GM12892 (cell line): ENCODE data around the gene ADCY7.

ENCODE experiments used
- POLR2A ChIP-seq: IDR thresholded peaks from 2 replicates; pipeline ENCODE4 v1.6.1; 2011; ENCODE audit warnings: low read depth, low read length, control low read depth
- POLR2AphosphoS5 ChIP-seq: IDR thresholded peaks from 2 replicates; pipeline ENCODE4 v1.6.1; 2011; ENCODE audit warnings: low read depth, low read length, control low read depth
- TAF1 ChIP-seq: IDR thresholded peaks from 2 replicates; pipeline ENCODE4 v1.6.1; 2011; ENCODE audit warnings: low read depth, mild to moderate bottlenecking, control low read depth, low read length, borderline replicate concordance

DNA sequence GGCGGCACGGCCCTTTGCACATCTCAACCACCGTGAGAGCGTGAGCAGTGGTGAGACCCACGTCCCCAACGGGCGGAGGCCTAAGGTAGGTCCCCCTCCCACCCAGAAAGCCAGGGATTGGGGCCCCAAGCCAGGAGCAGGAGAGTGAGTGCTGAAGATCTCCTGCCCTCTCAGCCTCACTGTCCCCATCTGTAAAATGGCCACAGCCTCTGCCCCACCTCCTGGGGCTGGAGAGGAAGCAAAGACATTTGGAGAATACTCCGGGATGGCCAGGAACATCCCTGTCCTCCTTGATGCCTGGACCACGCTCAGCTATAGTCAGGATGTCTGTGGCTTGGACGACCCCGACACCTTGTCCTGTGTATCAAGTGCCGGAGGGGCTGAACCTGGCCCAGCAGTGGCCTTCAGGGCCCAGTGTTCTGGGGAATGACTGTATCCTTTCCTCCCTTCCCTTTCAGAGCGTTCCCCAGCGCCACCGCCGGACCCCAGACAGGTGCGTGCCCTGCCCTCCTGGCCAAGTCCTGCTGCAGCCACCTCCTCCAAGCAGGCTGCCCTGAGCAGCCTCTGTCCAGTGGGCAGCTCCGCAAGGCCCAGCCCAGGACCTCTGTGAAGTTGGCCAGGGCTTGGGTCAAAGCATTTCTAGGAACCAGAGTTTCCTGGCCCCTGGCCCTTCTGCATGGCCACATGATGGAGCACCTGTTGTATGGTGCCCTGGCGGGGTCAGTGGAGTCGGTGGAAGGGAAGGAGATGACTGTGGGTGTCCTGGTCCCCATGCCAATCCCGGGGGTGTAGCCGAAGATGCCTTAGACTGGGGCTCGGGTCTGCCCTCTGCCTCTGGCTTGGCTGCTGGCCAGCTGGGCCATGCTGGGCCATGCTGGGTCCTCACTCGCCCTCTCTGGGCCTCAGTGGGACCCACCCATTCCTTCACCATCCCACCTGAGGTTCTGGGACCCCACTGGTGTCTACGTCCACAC, 38.4 kb downstream of the ADCY7 start:
- TF ChIP-seq POLR2A, result no peak
- no peak for TF ChIP-seq TAF1
- no peak for TF ChIP-seq POLR2AphosphoS5
